ENCODE data around the gene CAMP.
A peak's percentile ranks its signal among the peaks of the same experiment; 100 is the strongest.
"Not testable (repeated sequence)": the region's sequence is repeated elsewhere in the genome, so short reads cannot be mapped to it uniquely, and the experiment has no call there.

Gene CAMP

DNA sequence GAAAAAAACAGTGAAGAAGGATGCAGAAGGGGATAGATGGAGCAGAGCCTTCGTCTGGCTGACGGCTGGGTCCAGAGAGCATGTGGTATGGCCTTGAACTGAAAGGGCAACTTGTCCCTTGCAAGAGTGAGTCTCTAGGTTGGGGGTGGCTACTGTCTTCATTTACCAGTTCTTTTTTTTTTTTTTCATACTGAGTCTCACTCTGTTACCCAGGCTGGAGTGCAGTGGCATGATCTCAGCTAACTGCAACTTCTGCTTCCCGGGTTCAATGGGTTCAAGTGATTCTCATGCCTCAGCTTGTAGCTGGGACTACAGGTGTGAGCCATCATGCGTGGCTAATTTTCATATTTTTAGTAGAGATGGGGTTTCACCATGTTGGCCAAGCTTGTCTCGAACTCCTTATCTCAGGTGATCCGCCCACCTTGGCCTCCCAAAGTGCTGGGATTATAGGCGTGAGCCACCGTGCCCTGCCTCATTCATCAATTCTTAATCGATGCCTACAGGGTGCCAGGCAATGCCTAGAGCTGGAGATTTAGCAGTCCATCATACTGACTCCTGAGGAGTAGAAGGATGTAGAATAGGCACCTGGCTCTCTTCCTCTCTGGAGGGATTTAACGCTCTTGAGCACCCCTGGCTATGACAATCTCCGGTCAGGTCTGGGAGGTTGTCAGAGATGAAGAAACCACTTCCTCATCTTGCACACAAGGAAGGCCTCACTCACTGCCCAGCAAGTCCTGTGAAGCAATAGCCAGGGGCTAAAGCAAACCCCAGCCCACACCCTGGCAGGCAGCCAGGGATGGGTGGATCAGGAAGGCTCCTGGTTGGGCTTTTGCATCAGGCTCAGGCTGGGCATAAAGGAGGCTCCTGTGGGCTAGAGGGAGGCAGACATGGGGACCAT is at the start of gene CAMP:
Gene CAMP (plus strand): TSS at position 880 of the 898 bp plus-strand sequence. CDS start 17 bp downstream, at position 897.
- peak; percentile 68 for DNase-seq (ENCODE audit: low spot score)

GRCh38 chr3:48178072-48178471 is 45.2 kb upstream of the CAMP start:
- DNase-seq (ENCODE audit: low spot score) = no peak

DNA sequence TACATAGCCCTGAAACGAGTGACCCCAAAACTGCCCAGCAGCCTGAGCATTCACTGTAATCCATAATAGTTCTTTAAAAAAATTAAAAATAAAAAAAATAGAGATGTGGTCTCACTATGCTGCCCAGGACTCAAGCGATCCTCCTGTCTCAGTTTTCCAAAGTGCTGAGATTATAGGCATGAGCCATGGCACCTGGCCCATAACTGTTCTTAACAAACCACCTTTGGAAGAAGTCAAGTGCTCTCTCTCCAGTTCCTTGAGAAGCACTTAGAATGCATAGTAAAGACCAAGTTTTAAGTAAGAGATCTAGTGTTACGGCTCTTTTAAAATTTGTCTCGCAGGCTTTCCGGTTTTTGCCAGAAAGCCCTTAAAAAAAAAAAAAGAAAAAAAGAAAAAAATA is 43.3 kb upstream of the CAMP start:
- DNase-seq (ENCODE audit: low spot score) = no peak

DNA sequence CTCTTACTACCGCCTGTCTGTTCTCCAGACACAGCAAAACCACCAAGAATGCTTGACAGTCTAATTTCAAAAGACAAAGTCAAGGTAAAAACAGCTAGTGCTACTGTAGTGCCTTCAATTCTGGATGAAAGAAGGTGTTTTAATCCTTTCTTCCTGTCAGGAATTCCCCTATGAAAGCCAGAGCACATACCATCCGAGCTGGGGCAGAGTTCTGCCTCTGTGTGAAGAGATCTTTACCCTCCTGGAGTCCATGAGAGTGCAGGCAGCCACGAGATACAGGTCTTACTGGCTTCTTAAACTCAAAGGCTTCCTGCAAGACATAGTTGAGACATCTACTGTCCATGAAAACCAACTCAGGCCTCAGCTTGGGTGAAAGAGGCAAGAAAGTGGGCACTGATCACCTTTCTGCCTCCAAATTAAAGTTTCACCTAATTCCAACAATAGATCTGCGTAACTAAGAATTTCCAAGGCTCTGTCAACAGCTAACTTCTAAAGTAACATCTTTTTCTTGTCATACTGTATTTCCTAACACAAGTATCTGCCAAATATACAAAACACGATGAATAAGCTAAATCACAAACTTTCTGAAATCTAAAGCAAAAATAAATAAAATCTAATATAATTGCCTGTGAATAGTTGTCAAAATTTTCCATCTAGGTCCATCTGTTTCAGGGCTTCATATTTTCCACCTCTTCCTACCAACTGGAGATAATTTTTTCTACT is 42.6 kb upstream of the CAMP start:
- no peak for DNase-seq (ENCODE audit: low spot score)

GRCh38 chr3:48184299-48184698 is 39.0 kb upstream of the CAMP start:
- no peak for DNase-seq (ENCODE audit: low spot score)

DNA sequence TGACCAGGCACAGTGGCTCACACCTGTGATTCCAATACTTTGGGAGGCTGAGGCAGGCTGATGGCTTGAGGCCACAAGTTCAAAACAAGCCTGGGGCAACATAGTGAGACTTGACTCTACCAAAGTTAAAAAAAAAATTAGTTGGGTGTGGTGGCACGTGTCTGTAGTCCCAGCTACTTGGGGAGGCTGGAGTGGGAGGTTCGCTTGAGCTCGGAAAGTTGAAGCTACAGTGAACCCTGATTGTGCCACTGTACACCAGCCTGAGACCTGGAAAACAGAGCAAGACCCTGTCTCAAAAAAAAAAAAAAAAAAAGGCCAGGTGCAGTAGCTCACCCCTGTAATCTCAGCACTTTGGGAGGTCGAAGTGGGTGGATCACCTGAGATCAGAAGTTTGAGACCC is 38.2 kb upstream of the CAMP start:
- no peak for DNase-seq (ENCODE audit: low spot score)

DNA sequence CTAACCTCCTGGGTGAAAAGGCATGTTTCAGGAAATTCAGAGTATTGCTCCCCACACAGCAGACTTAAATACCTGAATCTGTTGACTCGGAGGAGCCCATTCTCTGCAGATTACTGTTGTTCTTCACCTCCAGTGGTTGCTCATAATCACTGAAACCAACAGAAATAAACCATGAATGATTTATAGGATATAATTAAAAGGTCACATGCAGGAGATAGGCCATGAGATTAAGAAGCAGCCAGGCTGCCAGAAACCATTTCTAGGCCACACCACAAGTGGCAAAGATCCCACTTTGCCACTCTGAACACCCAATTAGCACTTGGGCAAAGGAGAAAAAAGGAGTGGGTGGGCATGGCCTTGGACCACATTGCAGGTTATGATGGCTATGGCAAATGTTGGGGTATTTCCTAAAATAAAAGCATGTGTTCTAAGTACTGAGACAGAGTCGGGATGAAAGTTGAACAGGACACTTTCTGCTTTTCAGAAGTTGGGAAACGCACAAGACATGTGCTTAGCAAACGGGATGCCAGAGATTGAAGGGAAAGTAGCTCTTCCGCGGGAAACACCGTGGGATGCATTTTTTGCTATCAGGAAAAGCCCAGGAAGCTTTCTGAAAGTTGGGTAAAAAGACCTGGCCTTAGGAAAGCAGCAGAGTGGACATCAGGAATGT is 36.5 kb upstream of the CAMP start:
- no peak for DNase-seq (ENCODE audit: low spot score)

GRCh38 chr3:48187301-48187578 is 36.1 kb upstream of the CAMP start:
- DNase-seq (ENCODE audit: low spot score) = no peak

GRCh38 chr3:48187579-48188265 is 35.6 kb upstream of the CAMP start:
- peak; percentile 39 for DNase-seq (ENCODE audit: low spot score)

GRCh38 chr3:48188266-48189201 is 34.8 kb upstream of the CAMP start, which contains the start of gene CDC25A:
Gene CDC25A, minus strand, starts transcription at chr3:48188417. Its CDS starts 470 bp downstream, at chr3:48187947.
- peak; percentile 98 for DNase-seq (ENCODE audit: low spot score)

DNA sequence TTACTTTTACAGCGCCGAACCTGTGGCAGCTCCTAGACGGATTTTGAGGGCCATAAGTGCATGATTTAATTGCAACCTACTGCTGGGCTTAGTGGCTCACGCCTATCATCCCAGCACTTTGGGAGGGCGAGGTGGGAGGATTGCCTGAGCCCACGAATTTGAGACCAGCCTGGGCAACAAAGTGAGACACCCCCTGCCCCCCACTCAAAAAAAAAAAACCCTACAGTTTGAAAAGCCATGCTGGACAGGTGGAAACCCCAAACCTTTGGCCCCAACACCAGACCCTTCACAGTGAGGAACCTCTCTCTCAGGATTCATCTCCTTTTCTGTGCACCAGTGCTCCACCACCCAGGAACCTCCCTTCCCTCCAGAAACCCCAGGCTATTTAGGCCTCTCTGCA is 34.0 kb upstream of the CAMP start:
- no peak for DNase-seq (ENCODE audit: low spot score)

DNA sequence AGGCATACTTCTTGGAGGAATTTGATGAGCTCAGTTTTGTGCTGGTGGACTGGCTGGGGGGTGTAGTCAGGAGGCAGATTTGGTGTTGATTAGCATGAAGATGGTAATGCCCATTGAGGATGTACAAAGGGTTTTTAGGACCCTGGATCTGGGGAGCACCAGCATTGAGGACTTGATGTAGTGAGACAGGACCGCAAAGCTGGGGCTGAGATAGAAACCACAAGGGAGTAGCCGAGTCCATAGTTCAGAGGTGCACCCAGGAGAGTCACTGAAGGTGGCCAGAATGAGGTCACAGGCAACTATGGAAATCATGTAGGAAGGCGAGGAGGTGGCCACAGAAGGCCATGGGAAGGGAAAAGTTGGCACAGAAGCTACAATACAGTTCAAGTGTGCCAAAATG is 32.4 kb upstream of the CAMP start:
- DNase-seq (ENCODE audit: low spot score) = no peak

DNA sequence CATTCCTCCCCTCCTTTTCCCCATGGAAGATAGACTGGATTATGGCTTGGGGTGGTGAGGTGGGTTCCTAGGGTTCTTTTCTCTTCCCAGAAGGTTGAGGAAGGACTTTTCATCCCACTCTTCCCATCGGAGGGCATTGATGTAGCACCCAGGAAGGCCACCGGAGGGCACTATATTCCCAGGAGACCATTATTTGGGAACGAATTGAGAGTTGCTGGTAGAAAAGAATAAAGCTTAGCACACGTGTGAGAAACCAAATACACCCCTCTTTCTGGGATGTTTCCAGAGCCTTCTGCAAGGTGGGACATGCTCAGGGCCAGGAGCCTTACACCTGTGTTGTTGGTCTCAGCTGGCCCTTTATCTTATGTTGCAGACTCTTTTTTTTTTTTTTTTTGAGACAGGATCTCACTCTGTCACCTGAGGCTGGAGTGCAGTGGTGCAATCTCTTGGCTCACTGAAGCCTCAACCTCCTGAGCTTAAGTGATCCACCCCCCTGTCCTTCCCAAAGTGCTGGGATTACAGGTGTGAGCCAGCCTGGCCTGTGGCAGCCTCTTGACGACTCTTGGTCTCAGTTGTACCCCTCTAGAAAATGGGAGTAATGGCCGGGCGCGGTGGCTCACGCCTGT is 28.7 kb upstream of the CAMP start:
- DNase-seq (ENCODE audit: low spot score) = peak; percentile 85

DNA sequence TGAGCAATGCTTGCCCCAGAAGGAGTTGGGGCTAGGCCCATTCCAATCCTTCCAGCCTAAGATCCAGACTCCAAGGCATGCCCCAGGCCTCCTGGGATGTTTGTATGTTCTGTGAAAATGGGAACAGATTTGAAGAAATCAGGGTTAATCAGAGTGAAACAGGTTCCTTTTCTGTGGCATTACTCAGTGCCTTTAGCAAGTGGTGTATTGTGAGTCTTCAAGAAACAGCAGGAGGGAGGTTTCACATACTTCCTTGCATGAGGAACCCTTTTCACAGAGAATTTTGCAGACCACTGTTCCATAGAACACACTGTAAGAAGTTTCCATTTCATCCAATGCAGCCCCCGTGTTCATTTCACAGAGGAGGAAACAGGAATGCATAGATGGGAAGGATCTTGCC is 26.7 kb upstream of the CAMP start:
- no peak for DNase-seq (ENCODE audit: low spot score)

DNA sequence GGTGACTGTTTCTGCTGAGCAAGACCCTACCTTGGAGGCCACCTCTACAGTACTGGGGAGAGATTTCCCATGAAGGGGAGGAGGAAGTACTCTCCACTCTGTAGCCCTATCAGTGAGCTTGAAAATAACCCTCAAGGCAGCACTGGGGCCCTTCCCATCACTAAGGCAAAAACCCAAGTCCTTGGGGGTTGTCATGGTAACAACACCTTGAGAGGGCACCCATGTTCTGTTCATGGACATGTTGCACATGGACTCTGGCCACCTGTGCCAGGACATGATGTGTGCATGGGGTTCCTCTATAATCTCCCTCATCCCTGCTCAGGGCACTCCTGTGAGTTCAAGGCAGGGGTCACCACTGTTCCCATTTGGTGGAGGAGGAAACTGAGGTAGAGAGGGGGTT is 24.2 kb upstream of the CAMP start:
- no peak for DNase-seq (ENCODE audit: low spot score)

DNA sequence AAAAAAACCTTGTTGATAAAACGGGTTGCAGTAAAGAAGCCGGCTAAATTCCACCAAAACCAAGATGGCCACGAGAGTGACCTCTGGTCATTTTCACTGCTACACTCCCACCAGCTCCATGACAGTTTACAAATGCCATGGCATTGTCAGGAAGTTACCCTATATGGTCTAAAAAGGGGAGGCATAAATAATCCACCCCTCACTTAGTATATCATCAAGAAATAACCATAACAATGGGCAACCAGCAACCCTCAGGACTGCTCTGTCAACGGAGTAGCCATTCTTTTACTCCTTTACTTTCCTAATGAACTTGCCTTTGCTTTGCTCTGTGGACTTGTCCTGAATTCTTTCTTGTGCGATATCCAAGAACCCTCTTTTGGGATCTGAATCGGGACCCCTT is 20.7 kb upstream of the CAMP start:
- DNase-seq (ENCODE audit: low spot score) = no peak

GRCh38 chr3:48208076-48208475 is 15.2 kb upstream of the CAMP start:
- no peak for DNase-seq (ENCODE audit: low spot score)

- no peak for DNase-seq (ENCODE audit: low spot score)
These were observed 13.8 kb upstream of the CAMP start for GRCh38 chr3:48209445-48209844.

DNA sequence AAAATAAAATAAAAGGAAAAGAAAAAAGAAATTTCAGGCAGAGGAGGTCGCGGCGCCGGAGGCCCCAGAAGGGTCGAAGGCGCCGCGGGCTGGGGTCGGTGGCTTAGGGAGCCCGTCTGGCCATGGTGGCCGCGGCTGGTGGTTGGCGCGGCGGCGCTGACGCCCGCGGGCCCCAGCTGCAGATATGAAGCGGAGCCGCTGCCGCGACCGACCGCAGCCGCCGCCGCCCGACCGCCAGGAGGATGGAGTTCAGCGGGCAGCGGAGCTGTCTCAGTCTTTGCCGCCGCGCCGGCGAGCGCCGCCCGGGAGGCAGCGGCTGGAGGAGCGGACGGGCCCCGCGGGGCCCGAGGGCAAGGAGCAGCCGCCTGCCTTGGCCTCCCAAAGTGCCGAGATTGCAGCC is 12.8 kb upstream of the CAMP start:
- not testable (repeated sequence) for DNase-seq (ENCODE audit: low spot score)

- DNase-seq (ENCODE audit: low spot score) = not testable (repeated sequence)
These were observed 11.5 kb upstream of the CAMP start for GRCh38 chr3:48211776-48212175.

GRCh38 chr3:48214225-48214624 is 9.1 kb upstream of the CAMP start:
- DNase-seq (ENCODE audit: low spot score) = no peak

Data from HuH-7 (cell line).